GM19025 (cell line): Measurements from ENCODE around the gene AFF3.
"Not testable (repeated sequence)": the region's sequence is repeated elsewhere in the genome, so short reads cannot be mapped to it uniquely, and the experiment has no call there.

Source experiments
- ATAC-seq: cut with Tn5 transposase; IDR thresholded peaks from one replicate; pipeline ENCODE4 v1.9.1; 2021; ENCODE audit warnings: mild to moderate bottlenecking, low read depth, moderate library complexity; ENCODE audit not compliant: unreplicated experiment

Gene AFF3

DNA sequence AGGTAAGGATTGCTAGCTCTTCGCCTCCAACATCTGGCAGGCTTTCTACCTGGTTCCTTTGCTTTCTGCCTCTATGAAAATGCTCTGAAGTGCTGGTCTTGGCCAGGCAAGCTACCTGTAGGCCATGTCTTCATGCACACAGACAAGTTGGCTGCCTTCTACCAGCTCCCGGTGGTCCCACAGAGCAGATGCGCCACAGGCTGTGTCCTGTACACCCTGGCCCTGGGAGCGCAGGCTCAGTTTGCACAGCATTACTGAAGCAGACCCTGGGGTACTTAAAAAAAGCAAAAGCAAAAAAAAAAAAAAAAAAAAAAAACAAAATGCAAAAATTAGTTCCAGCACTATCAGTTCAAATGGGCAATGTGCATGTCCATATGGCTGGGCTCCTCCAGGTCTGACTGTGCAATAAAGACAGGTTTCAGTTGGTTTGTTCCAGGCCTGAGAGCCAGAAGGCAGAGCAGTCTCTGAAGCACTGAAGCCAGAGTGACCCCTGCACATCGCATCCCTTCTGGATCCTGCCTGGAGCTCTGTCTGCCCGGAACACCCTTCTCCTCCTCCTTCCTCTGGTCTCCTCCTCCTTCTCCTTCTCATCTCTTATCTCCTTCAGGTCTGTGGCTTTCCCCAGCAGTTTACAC is 364.6 kb downstream of the AFF3 start:
- ATAC-seq = no peak

DNA sequence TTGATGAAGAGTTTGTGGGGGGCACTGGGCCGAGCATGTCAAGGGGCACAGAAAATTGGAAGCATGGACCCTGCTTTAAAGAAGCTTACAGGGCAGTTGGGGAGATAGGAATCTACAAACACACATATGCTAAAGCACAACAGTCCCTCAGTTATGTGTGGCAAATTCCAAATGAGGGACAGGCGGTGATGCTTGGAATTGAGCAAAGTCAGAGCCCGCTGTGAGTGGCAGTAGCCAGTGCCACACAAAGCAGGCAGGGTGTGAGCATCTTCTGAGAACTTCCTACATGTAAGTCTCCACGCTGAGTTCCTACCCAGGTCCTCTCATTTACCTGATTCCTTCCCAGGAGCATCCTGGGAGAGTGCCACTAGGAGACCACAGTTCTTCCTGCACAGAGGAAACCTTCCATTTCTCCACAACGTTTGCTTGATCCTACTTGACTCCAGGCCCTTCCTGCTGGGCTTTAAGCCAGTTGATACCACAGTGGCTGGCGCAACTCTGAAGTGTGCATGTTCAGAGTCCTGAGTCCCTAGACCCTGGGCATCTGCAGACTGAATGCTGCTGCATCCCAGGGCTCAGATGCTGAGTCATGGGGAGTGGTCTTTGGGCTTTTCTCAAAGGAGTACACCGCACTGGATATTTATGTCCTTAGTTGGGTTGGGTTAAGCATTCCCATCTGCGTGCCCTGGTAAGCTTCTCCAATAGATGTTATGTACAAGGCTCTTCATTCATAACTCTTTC is 365.3 kb downstream of the AFF3 start:
- ATAC-seq = no peak

DNA sequence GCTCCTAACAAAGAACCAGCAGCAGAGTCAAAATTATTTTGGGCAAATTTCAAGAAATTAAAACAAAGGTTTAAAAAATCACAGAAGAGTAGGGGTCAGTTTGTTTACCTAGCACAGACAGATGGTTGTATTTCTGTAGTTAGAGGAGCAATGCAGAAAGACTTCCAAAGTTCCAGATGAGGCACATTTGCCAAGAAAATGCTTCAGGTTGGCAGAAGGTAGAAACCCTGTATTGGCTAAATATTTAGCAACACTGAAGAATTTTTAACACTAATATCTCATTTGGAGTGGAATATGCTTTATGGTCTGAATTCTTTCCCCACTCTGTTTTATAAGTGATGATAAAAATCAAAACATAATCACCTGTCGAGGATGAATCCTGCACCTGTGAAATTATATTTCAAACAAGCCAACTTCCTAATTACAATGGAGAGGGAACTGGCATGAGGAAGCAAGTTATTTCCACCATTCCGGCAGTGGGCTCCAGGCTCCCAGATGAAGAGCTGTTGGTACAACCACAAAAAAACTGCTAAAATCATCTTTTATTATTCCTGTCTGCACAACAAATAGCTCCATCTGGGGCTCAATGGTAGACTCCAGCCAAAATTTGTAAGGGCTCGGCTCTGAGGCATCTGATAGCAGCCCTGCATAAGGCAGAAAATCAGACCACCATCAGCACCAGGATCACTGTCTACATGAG is 366.0 kb downstream of the AFF3 start:
- no peak for ATAC-seq

DNA sequence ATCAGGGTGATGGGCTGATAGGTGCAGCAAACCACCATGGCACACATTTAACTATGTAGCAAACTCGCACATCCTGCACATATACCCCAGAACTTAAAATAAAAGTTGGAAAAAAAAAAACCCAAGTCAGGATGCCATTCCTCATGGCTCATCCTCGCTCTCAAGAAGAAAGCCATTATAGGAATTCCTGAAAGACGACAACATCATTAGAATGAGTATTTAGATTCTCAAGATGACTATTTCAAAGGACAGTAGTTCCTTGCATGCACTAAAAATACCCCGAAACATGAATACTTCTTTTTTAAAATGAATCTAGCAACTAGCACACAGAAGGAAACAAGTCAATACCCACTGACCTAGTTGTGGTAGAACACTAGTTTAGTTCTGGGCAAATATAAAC is 366.8 kb downstream of the AFF3 start:
- ATAC-seq = no peak

DNA sequence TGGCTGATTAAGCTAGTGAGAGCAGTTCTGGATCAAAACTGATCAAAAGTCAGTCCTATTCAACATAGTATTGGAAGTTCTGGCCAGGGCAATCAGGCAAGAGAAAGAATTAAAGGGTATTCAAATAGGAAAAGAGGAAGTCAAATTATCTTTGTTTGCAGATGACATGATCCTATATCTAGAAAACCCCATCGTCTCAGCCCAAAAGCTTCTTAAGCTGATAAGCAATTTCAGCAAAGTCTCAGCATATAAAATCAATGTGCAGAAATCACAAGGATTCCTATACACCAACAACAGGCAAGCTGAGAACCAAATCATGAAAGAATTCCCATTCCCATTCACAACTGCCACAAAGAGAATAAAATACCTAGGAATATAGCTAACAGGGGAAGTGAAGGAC is 368.7 kb downstream of the AFF3 start:
- not testable (repeated sequence) for ATAC-seq

DNA sequence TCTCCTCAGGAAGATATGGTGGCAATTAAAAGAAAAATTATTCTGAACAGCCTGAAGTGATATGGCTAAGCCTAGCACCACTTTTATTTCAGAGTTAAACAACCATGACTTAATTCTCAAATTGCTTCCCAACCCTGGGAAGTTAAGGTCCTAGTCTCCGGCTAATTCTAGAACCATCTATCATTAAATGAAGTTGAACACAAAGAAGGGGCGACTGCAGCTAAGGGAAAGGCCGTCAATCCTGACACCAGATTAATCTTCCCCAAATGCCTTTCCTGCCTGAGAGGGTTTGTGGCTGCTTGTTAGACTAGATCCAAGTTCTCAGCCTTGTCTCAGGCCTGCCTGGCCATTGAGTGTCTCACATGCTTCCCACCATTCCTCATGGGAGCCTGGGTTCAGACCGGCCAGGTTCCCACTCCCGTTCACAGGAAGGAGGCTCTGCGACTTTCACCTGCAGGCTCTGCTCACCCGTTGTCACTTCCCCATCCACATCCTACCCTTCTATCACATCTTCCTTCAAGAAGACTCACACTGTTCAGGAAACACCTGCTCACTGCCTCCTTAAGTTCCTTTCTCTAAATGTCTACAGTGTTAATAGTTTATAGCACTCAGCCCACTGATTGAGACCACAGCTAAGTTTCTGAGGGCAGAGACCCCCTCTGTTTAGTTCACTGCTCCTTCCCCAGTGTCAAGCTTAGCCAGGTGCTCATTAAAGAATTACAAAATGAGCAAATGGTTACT is 369.6 kb downstream of the AFF3 start:
- no peak for ATAC-seq

DNA sequence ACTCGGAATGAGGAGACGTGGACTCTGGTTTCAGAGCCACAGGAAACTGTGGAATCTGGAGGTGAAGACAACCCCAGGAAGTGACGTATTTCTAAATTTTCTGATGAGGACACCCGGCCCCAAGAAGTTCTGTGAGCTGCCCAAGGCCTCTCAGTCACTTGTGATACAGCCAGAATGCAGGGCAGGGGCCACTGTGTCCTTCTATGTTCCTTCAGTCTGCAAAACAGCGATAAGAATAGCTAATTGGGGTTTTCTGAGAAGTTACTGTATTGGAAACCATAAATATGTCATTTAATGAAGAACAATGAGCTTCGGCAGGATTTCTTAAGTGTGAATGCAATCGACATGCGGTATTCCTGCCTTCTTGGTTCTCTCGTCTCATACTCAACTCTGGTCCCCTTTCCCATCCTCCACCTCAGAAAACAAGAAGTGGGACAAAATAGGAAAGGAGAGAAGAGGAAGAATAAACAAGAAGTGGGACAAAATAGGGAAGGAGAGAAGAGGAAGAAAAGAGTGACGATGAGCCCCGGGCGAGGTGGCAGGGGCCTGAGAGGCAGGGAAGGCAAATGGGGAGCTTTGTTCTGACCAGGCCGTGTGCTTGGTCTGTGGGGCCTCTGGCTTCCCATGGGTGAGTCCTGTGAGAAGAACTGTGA is 370.6 kb downstream of the AFF3 start:
- ATAC-seq = no peak

DNA sequence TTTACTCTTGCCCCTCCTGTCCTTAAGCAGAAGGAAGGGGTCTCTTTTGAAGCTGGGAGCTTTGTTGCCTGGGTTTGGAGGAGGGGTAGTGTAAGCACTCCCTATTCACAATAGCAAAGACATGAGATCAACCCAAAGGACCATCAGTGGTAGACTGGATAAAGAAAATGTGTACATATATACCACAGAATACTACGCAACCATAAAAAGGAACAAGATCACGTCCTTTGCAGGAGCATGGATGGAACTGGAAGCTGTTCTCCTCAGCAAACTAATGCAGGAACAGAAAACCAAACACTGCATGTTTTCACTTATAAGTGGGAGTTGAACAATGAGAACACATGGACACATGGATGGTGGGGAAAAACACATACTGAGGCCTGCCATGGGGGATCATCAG is 371.5 kb downstream of the AFF3 start:
- no peak for ATAC-seq

DNA sequence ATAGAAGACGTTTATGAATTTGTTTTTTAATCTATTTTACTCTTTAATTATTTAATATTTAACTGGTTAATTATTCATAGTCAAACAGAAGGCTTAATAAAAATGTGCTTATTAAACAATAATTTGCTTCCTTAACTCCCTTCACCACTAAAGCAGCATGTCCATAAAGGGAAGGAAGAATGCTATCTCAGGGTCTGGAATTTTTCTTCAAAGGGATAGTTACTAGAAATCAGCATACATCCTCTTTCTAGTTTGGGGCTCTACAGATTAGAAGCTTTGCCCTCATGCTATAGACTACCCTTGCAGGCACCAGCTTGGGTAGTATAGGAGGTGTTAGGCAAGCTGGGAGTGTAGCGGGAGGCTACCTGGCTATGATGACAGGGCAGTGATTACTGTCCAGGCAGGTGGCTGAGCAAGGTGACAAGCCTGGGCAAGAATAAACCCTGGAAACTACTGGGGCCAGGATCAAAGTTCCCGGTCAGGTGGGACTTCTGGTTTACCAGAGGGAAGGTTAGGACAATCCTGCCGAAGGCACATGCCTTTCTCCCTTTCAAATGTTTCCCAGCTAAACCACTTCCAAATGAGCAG is 376.6 kb downstream of the AFF3 start:
- no peak for ATAC-seq

DNA sequence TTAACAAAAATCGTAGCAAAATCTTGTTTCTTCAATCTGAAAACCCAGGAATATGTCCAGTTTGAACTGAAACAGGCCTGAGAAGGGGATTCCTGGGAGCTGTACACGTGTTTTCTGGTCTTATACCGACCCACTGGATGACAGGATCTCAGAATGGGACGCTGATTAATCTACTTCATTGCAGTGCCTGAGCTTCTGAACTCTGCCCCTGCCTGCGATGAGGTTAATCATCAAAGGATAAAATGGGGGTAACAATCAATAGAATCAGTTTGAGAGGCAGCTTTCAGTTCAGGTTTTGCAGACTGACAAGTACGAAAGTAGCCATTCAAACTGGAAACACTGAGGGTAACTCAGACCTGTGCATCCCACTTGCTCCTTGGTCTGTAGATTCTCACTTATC is 378.6 kb downstream of the AFF3 start:
- ATAC-seq = no peak

DNA sequence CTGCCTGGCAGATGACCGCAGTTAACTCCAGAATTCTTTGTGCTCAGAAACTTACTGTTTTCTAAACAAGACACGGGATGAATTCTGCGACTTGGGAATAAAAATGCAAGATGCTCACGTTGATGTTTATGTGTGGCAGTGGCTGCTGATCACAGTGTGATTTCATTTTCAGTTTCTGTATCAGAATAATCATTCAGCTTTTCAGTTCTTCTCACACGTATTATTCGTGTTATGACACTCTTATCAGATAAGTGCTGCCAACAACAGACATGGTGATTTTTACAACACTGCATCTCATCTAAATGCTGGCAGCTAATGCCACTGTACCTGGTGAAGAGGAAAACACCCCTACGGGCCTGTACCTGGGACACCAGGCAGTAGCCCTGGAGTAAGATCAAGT is 379.7 kb downstream of the AFF3 start:
- ATAC-seq = no peak

DNA sequence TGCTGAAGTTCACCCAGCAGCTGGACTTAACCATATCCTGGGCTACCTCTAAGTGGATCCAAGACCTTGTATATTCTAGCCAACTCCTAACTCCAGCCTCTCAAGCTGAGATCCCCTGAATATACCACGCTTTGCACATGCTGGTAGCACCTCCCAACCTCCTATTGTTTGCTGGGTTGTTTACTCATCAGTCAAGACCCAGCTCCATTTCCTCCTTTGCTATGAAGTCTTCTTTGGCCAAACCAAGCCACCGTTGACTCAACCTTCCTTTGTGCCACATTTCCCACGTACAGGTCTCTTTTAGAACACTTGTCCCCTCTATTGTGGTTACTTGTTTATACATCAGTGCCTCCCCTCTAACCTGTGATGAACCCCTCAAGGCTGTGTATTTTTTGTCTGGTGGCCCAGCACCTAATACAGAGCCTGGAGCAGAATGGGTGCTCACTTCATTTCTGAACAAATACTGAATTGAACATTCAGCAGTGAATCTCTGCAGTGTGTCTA is 384.7 kb downstream of the AFF3 start:
- no peak for ATAC-seq

DNA sequence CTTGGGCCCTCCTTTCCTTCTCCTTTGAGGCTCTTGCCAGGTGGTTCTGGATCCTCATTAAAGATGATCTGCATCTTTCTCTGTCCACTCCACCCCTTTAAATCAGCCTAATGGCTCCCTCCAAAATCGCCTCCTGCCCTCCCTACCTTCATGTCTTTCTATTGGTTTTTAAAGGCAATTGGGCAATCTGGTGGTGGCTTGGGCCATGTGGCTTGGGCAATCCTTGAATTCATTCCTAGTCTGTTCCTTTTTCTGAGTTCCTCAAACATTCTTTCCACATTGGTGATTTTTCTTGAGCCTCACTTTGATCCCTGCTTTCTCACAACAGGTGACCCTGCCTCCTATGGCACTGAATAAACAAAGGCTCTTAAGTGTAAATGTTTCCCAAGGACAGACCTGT is 386.3 kb downstream of the AFF3 start:
- no peak for ATAC-seq

DNA sequence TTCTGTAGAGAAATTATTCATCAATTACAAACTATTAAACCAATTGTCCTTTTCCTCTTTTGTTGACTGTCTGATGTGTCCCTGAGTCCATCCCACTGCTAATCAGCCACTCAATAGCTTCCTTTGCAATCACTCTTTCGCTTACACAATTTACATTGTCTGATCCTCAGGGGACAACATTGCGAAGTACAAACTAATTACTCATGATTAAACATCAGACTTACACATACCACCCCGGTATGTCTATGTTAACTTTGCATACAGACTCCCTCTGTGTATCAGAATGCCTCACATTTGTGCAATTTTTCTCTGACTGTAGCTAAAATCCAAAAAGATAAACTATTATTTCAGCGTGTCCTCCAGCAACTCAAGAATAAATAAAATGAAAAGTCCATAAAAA is 388.2 kb downstream of the AFF3 start:
- no peak for ATAC-seq

DNA sequence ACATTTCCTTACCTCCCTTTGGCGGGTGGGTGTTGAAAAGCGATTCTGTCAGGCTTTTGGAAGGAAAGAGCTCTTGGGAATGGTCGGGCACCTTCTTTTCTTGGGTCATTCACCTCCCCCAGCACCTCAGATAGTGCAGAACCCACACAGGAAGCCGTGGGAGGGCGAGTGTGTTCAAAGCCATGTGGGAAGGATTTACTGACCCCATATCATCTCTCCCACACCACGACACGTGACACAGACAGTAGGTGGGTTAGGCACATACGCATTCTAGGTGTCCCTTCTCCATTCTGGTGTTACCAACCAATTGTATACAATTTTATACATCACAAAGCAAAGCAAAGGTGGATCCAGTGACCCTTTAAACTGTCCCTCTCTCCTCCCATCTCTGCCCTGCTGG is 388.9 kb downstream of the AFF3 start:
- ATAC-seq = no peak

DNA sequence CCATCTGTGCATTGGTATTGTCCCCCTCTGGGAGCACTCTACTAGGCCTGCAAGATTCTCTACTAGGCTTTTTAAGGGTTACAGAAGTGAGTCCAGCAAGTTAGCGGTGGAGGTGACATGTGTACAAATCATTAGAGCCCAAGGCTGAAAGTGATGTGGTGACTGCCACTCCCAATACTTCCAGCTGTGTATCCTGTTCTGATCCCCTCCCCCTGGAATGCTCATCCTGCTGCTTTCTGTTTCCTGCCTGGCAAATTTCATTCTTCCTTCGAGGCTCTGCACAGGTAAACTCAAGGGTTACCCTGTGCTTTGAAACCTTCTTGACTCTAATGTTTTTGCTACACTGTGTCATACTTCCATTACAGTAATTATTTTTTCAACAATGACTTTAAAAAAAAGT is 394.0 kb downstream of the AFF3 start:
- no peak for ATAC-seq

DNA sequence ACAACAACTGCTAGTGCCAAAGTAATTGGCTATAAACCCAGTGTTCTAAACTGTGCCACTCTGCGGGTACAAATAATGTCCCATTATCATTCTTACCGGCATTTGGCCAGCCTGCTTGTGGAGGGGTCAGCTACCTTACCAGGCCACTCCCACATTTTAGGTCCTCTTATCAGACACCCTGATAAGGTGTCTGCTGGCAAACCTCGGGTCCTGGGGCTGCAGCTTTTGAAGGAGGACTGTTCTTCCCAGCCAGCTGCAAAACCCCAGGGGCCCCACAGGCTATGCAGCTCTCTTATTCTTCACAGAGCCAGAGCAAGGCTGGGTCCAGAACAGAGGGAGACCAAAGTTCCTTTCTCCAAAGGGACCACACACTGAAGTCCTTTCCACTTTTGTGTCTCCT is 394.5 kb downstream of the AFF3 start:
- no peak for ATAC-seq

DNA sequence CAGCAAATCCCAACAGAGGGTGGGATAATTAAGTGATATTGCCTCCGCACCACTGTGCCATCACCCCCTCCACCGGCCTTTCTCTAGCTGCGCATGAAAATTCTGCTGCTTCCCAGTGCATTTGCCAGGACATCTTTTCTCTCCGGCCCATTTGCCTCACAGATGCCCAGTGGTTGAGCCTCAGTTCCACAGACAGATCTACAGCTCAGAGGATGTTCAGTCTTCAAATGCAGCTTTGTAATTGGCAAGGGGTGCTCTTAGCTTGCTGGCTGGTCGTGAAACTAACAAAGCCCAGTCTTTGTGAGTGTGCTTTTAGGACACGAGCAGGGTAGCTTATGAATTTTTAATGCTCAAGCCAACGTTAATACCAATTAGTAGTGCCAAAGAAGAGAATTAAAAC is 399.2 kb downstream of the AFF3 start:
- ATAC-seq = no peak

DNA sequence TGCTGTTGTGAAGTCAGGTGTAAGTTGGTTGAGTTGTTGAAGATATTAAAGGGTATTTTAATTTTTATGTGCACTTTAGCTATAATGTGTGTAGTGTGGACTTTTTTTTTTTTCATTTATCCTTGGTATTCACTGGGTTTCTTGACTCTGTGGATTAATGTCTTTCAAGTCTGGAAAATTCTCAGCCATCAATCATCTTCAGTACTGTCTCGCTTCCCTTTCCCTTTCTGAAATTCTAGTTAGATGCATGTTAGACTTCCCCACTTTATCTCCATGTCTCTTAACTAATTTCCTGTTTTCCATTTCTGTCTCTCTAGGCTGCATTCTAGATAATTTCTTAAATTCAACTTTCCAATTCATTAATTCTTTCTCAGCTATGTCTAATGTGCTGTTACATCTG is 404.9 kb downstream of the AFF3 start:
- no peak for ATAC-seq

DNA sequence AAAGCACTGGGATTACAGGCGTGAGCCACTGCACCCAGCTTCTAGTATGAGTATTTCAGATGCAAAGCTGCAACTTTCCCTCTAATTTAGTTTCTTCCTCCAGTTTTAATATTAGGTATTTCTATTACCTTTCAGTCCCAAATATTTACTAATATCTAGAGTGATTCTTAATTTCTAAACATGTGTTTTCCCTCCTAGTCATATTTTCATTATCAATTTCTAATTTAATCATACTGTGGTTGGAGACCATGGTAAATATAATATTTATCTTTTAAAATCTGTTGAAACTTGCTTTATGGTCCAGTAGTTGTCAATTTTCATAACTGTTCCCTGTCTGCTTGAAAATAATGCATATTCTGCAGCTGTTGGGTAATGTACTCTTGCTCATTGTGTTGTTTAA is 406.6 kb downstream of the AFF3 start:
- ATAC-seq = no peak
